ENCODE data around the gene SERTAD3. TPM values are rescaled to one million over a fixed set of nuclear protein-coding genes. Genes with fewer than 3 reads are reported as not detected.

Gene SERTAD3
- total and polyA plus RNA-seq, 10 of the 15 experiments (the other 5 are each of a cell fraction or from before 2014, with no cell fraction given), result 4.2 to 22.4 (median 13.7) TPM

DNA sequence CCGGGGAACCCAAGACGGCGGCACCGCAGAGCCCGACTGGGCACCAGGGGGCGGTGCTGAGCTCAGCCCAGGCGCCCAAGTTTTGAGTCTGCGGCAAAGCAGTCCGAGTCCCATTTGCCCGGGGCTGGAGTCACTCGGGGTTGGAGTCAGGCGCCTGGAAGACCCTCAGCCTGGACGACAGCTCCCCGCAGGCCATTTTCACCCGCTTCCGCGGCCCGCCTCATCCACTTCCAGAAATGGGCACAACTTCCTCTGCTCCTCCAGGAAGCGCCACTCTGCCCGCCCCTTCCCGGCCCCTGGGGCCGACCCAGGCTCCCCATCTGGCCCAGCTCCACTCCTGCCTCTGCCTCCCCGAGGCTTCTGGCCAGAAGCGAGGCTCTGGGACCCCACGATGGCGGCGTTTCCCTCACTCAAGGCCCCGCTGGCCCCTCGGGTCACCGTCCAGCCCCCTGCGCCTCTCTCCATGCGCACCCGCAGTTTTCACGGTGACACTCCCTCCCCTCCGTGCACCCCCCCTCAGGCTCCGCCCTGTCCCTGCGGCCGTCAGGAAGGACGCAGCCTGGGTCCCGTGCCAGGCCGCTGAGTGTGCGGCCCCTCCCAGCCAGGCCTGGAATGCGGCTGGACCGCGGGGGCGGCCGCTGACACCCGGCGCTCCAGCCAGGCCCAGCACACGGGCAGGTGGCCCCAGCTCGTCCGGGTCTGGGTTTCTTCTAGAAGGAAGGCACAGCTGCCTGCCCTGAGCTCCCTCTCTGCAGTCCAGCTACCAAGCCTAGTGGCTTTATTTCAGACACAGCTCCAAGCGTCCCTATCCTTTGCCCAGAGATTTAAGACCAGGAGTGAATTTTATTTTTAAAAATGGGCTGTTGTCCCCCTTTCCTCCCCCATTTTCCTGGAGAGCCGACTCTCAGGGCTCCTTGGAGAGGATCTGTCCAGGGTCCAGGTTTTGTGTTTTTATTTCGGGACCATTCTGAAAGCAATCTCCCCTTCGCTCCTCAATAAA is 23.1 kb downstream of the SERTAD3 start (continued):
- TF ChIP-seq, protein P1, sequence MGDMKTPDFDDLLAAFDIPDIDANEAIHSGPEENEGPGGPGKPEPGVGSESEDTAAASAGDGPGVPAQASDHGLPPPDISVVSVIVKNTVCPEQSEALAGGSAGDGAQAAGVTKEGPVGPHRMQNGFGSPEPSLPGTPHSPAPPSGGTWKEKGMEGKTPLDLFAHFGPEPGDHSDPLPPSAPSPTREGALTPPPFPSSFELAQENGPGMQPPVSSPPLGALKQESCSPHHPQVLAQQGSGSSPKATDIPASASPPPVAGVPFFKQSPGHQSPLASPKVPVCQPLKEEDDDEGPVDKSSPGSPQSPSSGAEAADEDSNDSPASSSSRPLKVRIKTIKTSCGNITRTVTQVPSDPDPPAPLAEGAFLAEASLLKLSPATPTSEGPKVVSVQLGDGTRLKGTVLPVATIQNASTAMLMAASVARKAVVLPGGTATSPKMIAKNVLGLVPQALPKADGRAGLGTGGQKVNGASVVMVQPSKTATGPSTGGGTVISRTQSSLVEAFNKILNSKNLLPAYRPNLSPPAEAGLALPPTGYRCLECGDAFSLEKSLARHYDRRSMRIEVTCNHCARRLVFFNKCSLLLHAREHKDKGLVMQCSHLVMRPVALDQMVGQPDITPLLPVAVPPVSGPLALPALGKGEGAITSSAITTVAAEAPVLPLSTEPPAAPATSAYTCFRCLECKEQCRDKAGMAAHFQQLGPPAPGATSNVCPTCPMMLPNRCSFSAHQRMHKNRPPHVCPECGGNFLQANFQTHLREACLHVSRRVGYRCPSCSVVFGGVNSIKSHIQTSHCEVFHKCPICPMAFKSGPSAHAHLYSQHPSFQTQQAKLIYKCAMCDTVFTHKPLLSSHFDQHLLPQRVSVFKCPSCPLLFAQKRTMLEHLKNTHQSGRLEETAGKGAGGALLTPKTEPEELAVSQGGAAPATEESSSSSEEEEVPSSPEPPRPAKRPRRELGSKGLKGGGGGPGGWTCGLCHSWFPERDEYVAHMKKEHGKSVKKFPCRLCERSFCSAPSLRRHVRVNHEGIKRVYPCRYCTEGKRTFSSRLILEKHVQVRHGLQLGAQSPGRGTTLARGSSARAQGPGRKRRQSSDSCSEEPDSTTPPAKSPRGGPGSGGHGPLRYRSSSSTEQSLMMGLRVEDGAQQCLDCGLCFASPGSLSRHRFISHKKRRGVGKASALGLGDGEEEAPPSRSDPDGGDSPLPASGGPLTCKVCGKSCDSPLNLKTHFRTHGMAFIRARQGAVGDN (IDR thresholded peaks at IDR 0.05), result peak; percentile 88
- TF ChIP-seq, protein P2, sequence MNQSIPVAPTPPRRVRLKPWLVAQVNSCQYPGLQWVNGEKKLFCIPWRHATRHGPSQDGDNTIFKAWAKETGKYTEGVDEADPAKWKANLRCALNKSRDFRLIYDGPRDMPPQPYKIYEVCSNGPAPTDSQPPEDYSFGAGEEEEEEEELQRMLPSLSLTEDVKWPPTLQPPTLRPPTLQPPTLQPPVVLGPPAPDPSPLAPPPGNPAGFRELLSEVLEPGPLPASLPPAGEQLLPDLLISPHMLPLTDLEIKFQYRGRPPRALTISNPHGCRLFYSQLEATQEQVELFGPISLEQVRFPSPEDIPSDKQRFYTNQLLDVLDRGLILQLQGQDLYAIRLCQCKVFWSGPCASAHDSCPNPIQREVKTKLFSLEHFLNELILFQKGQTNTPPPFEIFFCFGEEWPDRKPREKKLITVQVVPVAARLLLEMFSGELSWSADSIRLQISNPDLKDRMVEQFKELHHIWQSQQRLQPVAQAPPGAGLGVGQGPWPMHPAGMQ (IDR thresholded peaks at IDR 0.05; ENCODE audit: borderline replicate concordance), result no peak
- TF ChIP-seq, protein P3, sequence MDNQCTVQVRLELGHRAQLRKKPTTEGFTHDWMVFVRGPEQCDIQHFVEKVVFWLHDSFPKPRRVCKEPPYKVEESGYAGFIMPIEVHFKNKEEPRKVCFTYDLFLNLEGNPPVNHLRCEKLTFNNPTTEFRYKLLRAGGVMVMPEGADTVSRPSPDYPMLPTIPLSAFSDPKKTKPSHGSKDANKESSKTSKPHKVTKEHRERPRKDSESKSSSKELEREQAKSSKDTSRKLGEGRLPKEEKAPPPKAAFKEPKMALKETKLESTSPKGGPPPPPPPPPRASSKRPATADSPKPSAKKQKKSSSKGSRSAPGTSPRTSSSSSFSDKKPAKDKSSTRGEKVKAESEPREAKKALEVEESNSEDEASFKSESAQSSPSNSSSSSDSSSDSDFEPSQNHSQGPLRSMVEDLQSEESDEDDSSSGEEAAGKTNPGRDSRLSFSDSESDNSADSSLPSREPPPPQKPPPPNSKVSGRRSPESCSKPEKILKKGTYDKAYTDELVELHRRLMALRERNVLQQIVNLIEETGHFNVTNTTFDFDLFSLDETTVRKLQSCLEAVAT (IDR thresholded peaks at IDR 0.05), result peak; percentile 54; the same call in 1 of the 2 replicates
- peak; percentile 68; the same call in 1 of the 2 replicates for TF ChIP-seq YY1 (IDR thresholded peaks at IDR 0.05; ENCODE audit: low read depth, low read length)
- no peak for TF ChIP-seq CEBPB (IDR thresholded peaks at IDR 0.05; ENCODE audit: borderline replicate concordance in 1 of 2, low read depth in 2 of 2, low read length in 2 of 2)
- TF ChIP-seq ETV6 (conservative IDR thresholded peaks at IDR 0.05 in 1 of 2, IDR thresholded peaks at IDR 0.05 in 1 of 2; ENCODE audit: borderline replicate concordance in 1 of 2, low read depth in 1 of 2), result no peak
- no peak for TF ChIP-seq CREB1 (IDR thresholded peaks at IDR 0.05; ENCODE audit: low read depth)
- 0 out of 2 replicates have a peak, but pooled peaks have one; percentile 43 for TF ChIP-seq RFX5 (IDR thresholded peaks at IDR 0.05; ENCODE audit: low read depth, low read length)
- TF ChIP-seq SUZ12 (IDR thresholded peaks at IDR 0.05; ENCODE audit: unreplicated experiment), result no peak
- TF ChIP-seq WRNIP1 (IDR thresholded peaks at IDR 0.05; ENCODE audit: borderline replicate concordance, low read depth, low read length), result no peak
- TF ChIP-seq, protein P4, sequence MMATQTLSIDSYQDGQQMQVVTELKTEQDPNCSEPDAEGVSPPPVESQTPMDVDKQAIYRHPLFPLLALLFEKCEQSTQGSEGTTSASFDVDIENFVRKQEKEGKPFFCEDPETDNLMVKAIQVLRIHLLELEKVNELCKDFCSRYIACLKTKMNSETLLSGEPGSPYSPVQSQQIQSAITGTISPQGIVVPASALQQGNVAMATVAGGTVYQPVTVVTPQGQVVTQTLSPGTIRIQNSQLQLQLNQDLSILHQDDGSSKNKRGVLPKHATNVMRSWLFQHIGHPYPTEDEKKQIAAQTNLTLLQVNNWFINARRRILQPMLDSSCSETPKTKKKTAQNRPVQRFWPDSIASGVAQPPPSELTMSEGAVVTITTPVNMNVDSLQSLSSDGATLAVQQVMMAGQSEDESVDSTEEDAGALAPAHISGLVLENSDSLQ (IDR thresholded peaks at IDR 0.05), result peak; percentile 66
- TF ChIP-seq RB1 (IDR thresholded peaks at IDR 0.05; ENCODE audit: borderline replicate concordance), result peak; percentile 52; the same call in 1 of the 2 replicates
- peak; percentile 58 for TF ChIP-seq MXI1 (IDR thresholded peaks at IDR 0.05; ENCODE audit: low read depth, low read length)
- no peak for TF ChIP-seq CBX5 (IDR thresholded peaks at IDR 0.05; ENCODE audit: low read depth)
- TF ChIP-seq SMAD1 (IDR thresholded peaks at IDR 0.05; ENCODE audit: low read depth, partially characterized antibody), result no peak
- TF ChIP-seq YBX1 (IDR thresholded peaks at IDR 0.05), result no peak
- TF ChIP-seq MEF2B (IDR thresholded peaks at IDR 0.05; ENCODE audit: partially characterized antibody, poor library complexity, severe bottlenecking), result peak; percentile 53
- TF ChIP-seq RBBP5 (conservative IDR thresholded peaks at IDR 0.05), result no peak
- TF ChIP-seq, protein P5, sequence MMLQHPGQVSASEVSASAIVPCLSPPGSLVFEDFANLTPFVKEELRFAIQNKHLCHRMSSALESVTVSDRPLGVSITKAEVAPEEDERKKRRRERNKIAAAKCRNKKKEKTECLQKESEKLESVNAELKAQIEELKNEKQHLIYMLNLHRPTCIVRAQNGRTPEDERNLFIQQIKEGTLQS (IDR thresholded peaks at IDR 0.05; ENCODE audit: borderline replicate concordance, extremely low read depth, low read depth, low read length), result no peak
- TF ChIP-seq ZNF217 (IDR thresholded peaks at IDR 0.05), result peak; percentile 61

Data from GM12878 (cell line).